SK-N-SH (cell line): Measurements from ENCODE around the gene KRTAP4-5. TPM values are rescaled to one million over a fixed set of nuclear protein-coding genes. Genes with fewer than 3 reads are reported as not detected.

Experiments
- CTCF ChIA-PET: fragments of 300-600, 350-600 bp; formaldehyde crosslinking; extraction: SDS; loops from one replicate; lab custom pipeline; 2021; lab: Yijun Ruan, JAX
- POLR2A ChIA-PET: fragments of 350-600 bp; sonication (Branson Sonifier 250); formaldehyde crosslinking; extraction: SDS; loops from one replicate; lab custom pipeline; 2020; ENCODE audit warnings: antibody characterized with exemption, inconsistent platforms; lab: Yijun Ruan, JAX
- DNase-seq: peaks from one replicate; pipeline ENCODE4 v3.0.0; 2012
- H2AFZ ChIP-seq: fragments of 200-600 bp; sonication (generic); 2 replicates; pipeline ENCODE4 v1.8.1; 2016; ENCODE audit warnings: antibody characterized with exemption, mild to moderate bottlenecking, low read depth
- H3F3A ChIP-seq: fragments of 200-600 bp; sonication (generic); replicated peaks from 2 replicates; pipeline ENCODE3; 2016; ENCODE audit warnings: antibody characterized with exemption, mild to moderate bottlenecking; ENCODE audit not compliant: insufficient read depth
- H3K27ac ChIP-seq, 2 experiments: fragments of 200-500 bp in 1 of 2; fragments of 200-600 bp in 1 of 2; sonication (Bioruptor generic) in 1 of 2; sonication (generic), shearing (Covaris generic) in 1 of 2; 2 replicates each; pipeline versions ENCODE4 v1.5.1 to v1.6.1; 2014 to 2016; ENCODE audit warnings: low read depth in 2 of 2, inconsistent platforms in 1 of 2, low read length in 1 of 2, mild to moderate bottlenecking in 1 of 2, mixed read lengths in 1 of 2
- H3K27me3 ChIP-seq: fragments of 200-600 bp; sonication (generic), shearing (Covaris generic); 2 replicates; pipeline ENCODE4 v1.6.1; 2016; ENCODE audit warnings: mixed run types; ENCODE audit not compliant: insufficient read depth
- H3K36me3 ChIP-seq, 2 experiments: fragments of 200-500 bp in 1 of 2; fragments of 200-600 bp in 1 of 2; sonication (Bioruptor generic) in 1 of 2; sonication (generic) in 1 of 2; replicated peaks in 1 of 2; 2 replicates each; pipeline versions ENCODE3 to v1.5.1; 2014 to 2016; ENCODE audit warnings: low read length in 1 of 2, mild to moderate bottlenecking in 1 of 2; ENCODE audit not compliant: insufficient read depth in 2 of 2, control insufficient read depth in 1 of 2
- H3K4me1 ChIP-seq, 2 experiments: fragments of 200-500 bp in 1 of 2; fragments of 200-600 bp in 1 of 2; sonication (Bioruptor generic) in 1 of 2; sonication (generic), shearing (Covaris generic) in 1 of 2; 2 replicates each; pipeline versions ENCODE4 v1.5.1 to v1.6.1; 2014 to 2016; ENCODE audit warnings: low read depth in 1 of 2, low read length in 1 of 2, mixed run types in 1 of 2; ENCODE audit not compliant: insufficient read depth in 2 of 2, control insufficient read depth in 1 of 2
- H3K4me2 ChIP-seq: fragments of 200-600 bp; sonication (generic), shearing (Covaris generic); 2 replicates; pipeline ENCODE4 v1.6.1; 2017; ENCODE audit warnings: mixed run types
- H3K4me3 ChIP-seq, 2 experiments: fragments of 200-500 bp in 1 of 2; fragments of 200-600 bp in 1 of 2; sonication (Bioruptor generic) in 1 of 2; sonication (generic), shearing (Covaris generic) in 1 of 2; 2 replicates each; pipeline versions ENCODE4 v1.5.1 to v1.8.1; 2014 to 2016; ENCODE audit warnings: low read depth in 2 of 2, inconsistent platforms in 1 of 2, low read length in 1 of 2, mild to moderate bottlenecking in 1 of 2, mixed read lengths in 1 of 2, moderate library complexity in 1 of 2
- H3K79me2 ChIP-seq: fragments of 200-600 bp; sonication (generic); 2 replicates; pipeline ENCODE4 v1.8.1; 2017; ENCODE audit warnings: mild to moderate bottlenecking; ENCODE audit not compliant: insufficient read depth
- H3K9ac ChIP-seq: fragments of 200-600 bp; sonication (generic); 2 replicates; pipeline ENCODE4 v1.6.1; 2017; ENCODE audit warnings: mixed run types
- H3K9me2 ChIP-seq: fragments of 200-600 bp; sonication (generic); 2 replicates; pipeline ENCODE4 v1.6.1; 2017; ENCODE audit warnings: mixed run types
- H3K9me3 ChIP-seq: fragments of 200-600 bp; sonication (generic); 2 replicates; pipeline ENCODE4 v1.6.1; 2017; ENCODE audit warnings: mixed run types, mild to moderate bottlenecking, moderate library complexity
- H4K20me1 ChIP-seq: fragments of 200-600 bp; sonication (generic); 2 replicates; pipeline ENCODE4 v1.6.1; 2017; ENCODE audit warnings: mild to moderate bottlenecking, mixed run types; ENCODE audit not compliant: insufficient read depth
- CHD2 ChIP-seq: fragments of 150-350 bp; IDR thresholded peaks from 2 replicates; pipeline ENCODE4 v1.6.1; 2018; ENCODE audit warnings: low read length; ENCODE audit not compliant: partially characterized antibody
- ELF1 ChIP-seq: IDR thresholded peaks from 2 replicates; pipeline ENCODE4 v1.4.0; 2012
- EZH2phosphoT487 ChIP-seq: fragments of 200-600 bp; sonication (generic); IDR thresholded peaks from 2 replicates; pipeline ENCODE4 v1.6.1; 2017; ENCODE audit warnings: low read depth, mixed run types, mild to moderate bottlenecking, antibody characterized with exemption, moderate library complexity, borderline replicate concordance
- FOXM1 ChIP-seq: IDR thresholded peaks from 2 replicates; pipeline ENCODE4 v1.4.0; 2012; ENCODE audit warnings: low read depth, mild to moderate bottlenecking
- GABPA ChIP-seq: IDR thresholded peaks from 2 replicates; pipeline ENCODE4 v1.4.0; 2012; ENCODE audit warnings: low read depth, mild to moderate bottlenecking
- JUND ChIP-seq: IDR thresholded peaks from 2 replicates; pipeline ENCODE4 v1.4.0; 2012
- MEF2A ChIP-seq: IDR thresholded peaks from 2 replicates; pipeline ENCODE4 v1.4.0; 2012; ENCODE audit warnings: low read depth, borderline replicate concordance
- MXI1 ChIP-seq: IDR thresholded peaks from 2 replicates; pipeline ENCODE4 v1.6.1; 2012; ENCODE audit warnings: mild to moderate bottlenecking, low read depth, low read length, improper control_type of control experiment
- NFIC ChIP-seq: IDR thresholded peaks from 2 replicates; pipeline ENCODE4 v1.4.0; 2012; ENCODE audit warnings: borderline replicate concordance
- NRF1 ChIP-seq: IDR thresholded peaks from 2 replicates; pipeline ENCODE4 v1.6.1; 2012; ENCODE audit warnings: low read depth, mild to moderate bottlenecking, low read length
- RAD21 ChIP-seq: IDR thresholded peaks from 2 replicates; pipeline ENCODE4 v1.6.1; 2012; ENCODE audit warnings: mild to moderate bottlenecking, low read length
- RCOR1 ChIP-seq: fragments of 150-350 bp; IDR thresholded peaks from 2 replicates; pipeline ENCODE4 v1.6.1; 2017; ENCODE audit warnings: antibody characterized with exemption, low read length
- WGBS: methylation state at CpG from one replicate; pipeline ENCODE4 v1.1.6; 2017; ENCODE audit warnings: low lambda C conversion rate; 5-methylcytosine and 5-hydroxymethylcytosine counted together
- polyA plus RNA-seq, 3 experiments: library from polyadenylated mRNA; depleted of rRNA; stranded (reverse); fragments of >200 nt; gene quantifications; 2 replicates each; pipeline ENCODE4 v1.2.3, GENCODE V29; 2012
- TF ChIP-seq, protein P1 (sequence below): IDR thresholded peaks from 2 replicates; pipeline ENCODE4 v1.6.1; 2012; ENCODE audit warnings: mild to moderate bottlenecking, low read depth, low read length, moderate library complexity
- TF ChIP-seq, protein P2 (sequence below): IDR thresholded peaks from 2 replicates; pipeline ENCODE4 v1.4.0; 2012; ENCODE audit warnings: low read depth, borderline replicate concordance
- TF ChIP-seq, protein P3 (sequence below): fragments of 150-350 bp; IDR thresholded peaks from 2 replicates; pipeline ENCODE4 v1.6.1; 2016; ENCODE audit warnings: mild to moderate bottlenecking, low read depth, low read length
- TF ChIP-seq, protein P4 (sequence below): IDR thresholded peaks from 2 replicates; pipeline ENCODE4; 2012
- TF ChIP-seq, protein P5 (sequence below): fragments of 200-600 bp; sonication (generic); IDR thresholded peaks from 2 replicates; pipeline ENCODE4 v1.6.1; 2017; ENCODE audit warnings: antibody characterized with exemption, mild to moderate bottlenecking, moderate library complexity
- TF ChIP-seq, protein P6 (sequence below): fragments of 150-350 bp; IDR thresholded peaks from 2 replicates; pipeline ENCODE4 v1.6.1; 2017; ENCODE audit warnings: antibody characterized with exemption, low read length, low read depth, borderline replicate concordance

The KRTAP4-5 gene
- polyA plus RNA-seq, 1 of the 3 experiments (the other 2 are of a cell fraction): not detected

DNA sequence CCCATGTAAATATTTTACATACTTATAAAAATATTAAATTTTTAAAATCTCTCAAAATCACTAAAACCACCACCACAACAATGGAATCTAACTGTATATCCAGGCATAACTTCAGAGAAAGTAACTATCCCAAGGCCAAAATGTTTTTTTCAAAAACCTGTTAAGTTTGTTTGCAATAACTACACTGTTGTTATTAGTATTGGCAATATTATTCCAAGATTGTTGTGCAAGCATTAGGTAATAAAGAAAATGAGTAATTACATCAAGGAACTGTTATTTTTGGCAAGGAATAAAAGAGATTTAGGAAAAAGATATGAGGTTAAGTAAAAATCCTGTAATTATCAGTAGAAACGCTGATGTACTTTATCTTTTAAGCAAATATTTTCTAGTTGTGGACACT, 22.3 kb downstream of the KRTAP4-5 start:
- no peak for TF ChIP-seq MXI1
- no peak for TF ChIP-seq NRF1
- TF ChIP-seq JUND: no peak
- no peak for TF ChIP-seq EZH2phosphoT487
- no peak for TF ChIP-seq CHD2
- TF ChIP-seq, protein P1, sequence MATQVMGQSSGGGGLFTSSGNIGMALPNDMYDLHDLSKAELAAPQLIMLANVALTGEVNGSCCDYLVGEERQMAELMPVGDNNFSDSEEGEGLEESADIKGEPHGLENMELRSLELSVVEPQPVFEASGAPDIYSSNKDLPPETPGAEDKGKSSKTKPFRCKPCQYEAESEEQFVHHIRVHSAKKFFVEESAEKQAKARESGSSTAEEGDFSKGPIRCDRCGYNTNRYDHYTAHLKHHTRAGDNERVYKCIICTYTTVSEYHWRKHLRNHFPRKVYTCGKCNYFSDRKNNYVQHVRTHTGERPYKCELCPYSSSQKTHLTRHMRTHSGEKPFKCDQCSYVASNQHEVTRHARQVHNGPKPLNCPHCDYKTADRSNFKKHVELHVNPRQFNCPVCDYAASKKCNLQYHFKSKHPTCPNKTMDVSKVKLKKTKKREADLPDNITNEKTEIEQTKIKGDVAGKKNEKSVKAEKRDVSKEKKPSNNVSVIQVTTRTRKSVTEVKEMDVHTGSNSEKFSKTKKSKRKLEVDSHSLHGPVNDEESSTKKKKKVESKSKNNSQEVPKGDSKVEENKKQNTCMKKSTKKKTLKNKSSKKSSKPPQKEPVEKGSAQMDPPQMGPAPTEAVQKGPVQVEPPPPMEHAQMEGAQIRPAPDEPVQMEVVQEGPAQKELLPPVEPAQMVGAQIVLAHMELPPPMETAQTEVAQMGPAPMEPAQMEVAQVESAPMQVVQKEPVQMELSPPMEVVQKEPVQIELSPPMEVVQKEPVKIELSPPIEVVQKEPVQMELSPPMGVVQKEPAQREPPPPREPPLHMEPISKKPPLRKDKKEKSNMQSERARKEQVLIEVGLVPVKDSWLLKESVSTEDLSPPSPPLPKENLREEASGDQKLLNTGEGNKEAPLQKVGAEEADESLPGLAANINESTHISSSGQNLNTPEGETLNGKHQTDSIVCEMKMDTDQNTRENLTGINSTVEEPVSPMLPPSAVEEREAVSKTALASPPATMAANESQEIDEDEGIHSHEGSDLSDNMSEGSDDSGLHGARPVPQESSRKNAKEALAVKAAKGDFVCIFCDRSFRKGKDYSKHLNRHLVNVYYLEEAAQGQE: no peak
- TF ChIP-seq FOXM1: no peak
- no peak for TF ChIP-seq RCOR1
- TF ChIP-seq GABPA: no peak
- TF ChIP-seq, protein P2, sequence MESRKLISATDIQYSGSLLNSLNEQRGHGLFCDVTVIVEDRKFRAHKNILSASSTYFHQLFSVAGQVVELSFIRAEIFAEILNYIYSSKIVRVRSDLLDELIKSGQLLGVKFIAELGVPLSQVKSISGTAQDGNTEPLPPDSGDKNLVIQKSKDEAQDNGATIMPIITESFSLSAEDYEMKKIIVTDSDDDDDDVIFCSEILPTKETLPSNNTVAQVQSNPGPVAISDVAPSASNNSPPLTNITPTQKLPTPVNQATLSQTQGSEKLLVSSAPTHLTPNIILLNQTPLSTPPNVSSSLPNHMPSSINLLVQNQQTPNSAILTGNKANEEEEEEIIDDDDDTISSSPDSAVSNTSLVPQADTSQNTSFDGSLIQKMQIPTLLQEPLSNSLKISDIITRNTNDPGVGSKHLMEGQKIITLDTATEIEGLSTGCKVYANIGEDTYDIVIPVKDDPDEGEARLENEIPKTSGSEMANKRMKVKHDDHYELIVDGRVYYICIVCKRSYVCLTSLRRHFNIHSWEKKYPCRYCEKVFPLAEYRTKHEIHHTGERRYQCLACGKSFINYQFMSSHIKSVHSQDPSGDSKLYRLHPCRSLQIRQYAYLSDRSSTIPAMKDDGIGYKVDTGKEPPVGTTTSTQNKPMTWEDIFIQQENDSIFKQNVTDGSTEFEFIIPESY: no peak
- TF ChIP-seq, protein P3, sequence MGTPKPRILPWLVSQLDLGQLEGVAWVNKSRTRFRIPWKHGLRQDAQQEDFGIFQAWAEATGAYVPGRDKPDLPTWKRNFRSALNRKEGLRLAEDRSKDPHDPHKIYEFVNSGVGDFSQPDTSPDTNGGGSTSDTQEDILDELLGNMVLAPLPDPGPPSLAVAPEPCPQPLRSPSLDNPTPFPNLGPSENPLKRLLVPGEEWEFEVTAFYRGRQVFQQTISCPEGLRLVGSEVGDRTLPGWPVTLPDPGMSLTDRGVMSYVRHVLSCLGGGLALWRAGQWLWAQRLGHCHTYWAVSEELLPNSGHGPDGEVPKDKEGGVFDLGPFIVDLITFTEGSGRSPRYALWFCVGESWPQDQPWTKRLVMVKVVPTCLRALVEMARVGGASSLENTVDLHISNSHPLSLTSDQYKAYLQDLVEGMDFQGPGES: no peak
- TF ChIP-seq, protein P4, sequence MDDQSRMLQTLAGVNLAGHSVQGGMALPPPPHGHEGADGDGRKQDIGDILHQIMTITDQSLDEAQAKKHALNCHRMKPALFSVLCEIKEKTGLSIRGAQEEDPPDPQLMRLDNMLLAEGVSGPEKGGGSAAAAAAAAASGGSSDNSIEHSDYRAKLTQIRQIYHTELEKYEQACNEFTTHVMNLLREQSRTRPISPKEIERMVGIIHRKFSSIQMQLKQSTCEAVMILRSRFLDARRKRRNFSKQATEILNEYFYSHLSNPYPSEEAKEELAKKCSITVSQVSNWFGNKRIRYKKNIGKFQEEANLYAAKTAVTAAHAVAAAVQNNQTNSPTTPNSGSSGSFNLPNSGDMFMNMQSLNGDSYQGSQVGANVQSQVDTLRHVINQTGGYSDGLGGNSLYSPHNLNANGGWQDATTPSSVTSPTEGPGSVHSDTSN: no peak
- TF ChIP-seq RAD21: no peak
- TF ChIP-seq, protein P5, sequence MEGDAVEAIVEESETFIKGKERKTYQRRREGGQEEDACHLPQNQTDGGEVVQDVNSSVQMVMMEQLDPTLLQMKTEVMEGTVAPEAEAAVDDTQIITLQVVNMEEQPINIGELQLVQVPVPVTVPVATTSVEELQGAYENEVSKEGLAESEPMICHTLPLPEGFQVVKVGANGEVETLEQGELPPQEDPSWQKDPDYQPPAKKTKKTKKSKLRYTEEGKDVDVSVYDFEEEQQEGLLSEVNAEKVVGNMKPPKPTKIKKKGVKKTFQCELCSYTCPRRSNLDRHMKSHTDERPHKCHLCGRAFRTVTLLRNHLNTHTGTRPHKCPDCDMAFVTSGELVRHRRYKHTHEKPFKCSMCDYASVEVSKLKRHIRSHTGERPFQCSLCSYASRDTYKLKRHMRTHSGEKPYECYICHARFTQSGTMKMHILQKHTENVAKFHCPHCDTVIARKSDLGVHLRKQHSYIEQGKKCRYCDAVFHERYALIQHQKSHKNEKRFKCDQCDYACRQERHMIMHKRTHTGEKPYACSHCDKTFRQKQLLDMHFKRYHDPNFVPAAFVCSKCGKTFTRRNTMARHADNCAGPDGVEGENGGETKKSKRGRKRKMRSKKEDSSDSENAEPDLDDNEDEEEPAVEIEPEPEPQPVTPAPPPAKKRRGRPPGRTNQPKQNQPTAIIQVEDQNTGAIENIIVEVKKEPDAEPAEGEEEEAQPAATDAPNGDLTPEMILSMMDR: no peak
- TF ChIP-seq ELF1: no peak
- no peak for TF ChIP-seq NFIC
- TF ChIP-seq MEF2A: no peak
- TF ChIP-seq, protein P6, sequence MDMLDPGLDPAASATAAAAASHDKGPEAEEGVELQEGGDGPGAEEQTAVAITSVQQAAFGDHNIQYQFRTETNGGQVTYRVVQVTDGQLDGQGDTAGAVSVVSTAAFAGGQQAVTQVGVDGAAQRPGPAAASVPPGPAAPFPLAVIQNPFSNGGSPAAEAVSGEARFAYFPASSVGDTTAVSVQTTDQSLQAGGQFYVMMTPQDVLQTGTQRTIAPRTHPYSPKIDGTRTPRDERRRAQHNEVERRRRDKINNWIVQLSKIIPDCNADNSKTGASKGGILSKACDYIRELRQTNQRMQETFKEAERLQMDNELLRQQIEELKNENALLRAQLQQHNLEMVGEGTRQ: no peak
- CTCF ChIA-PET: no interaction called here
- Histone ChIP-seq H3K27me3 (no peaks in the 10 kb centered on the region), H3K4me2 (no peak overlapping the region), H3K4me3 (no peak overlapping the region), H4K20me1 (no peaks in the 10 kb centered on the region), H3K9ac (no peak overlapping the region), H3K79me2 (no peaks in the 10 kb centered on the region), H3F3A (no peaks in the 10 kb centered on the region), H3K9me3 (no peaks in the 10 kb centered on the region), H3K36me3 (no peaks in the 10 kb centered on the region), H3K27ac (no peak overlapping the region), H2AFZ (no peak overlapping the region), H3K4me1 (no peaks in the 10 kb centered on the region), H3K9me2 (no peaks in the 10 kb centered on the region)
- WGBS: 9% methylated on average over 1 of the region's 1 CpG
- DNase-seq: no peak
- POLR2A ChIA-PET: no interaction called here
